22Rv1 (cell line): ENCODE results near the gene IL19.

Experiments
- CTCF ChIP-seq: fragments of 450-650 bp; IDR thresholded peaks from 2 replicates; pipeline ENCODE4 v1.5.1; 2017; ENCODE audit warnings: mild to moderate bottlenecking
- ZFX ChIP-seq: fragments of 450-650 bp; IDR thresholded peaks from 2 replicates; pipeline ENCODE4 v1.6.1; 2017; ENCODE audit warnings: antibody characterized with exemption, borderline replicate concordance

- no peak for TF ChIP-seq CTCF
- TF ChIP-seq ZFX = no peak
Measured at GRCh38 chr1:206782448-206782847, 11.9 kb downstream of the IL19 start.
